ENCODE data around the gene SMAD7. TPM values are rescaled to one million over a fixed set of nuclear protein-coding genes. Genes with fewer than 3 reads are reported as not detected.
"Not testable (repeated sequence)": the region's sequence is repeated elsewhere in the genome, so short reads cannot be mapped to it uniquely, and the experiment has no call there.

The SMAD7 gene
- total and polyA plus RNA-seq, 9 donors = 9.1 to 16.8 (median 13.2) TPM

DNA sequence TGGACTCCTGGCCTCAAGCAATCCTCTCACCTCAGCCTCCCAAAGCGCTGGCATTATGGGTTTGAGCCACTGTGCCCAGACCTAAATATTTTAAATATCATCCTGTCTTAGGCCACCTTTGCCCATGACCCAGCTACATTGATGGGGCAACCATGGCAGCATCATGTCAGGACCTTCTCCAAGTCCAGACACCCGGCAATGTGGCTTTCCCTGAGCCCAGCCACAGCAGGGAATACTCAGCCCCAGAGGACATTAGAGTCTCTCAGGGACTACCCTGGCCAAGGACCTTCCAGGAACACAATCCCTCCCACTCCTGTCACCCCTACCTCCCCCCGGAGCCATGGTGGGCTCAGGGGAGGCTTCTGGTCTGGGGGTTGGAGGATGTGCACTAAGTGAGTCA lies 72.8 kb downstream of the SMAD7 start:
- no peaks in the 10 kb centered on the region for H3K36me3 ChIP-seq (ENCODE audit: control insufficient read depth, insufficient read depth, low read length)
- no peak for DNase-seq
- no peak overlapping the region for H3K4me3 ChIP-seq (ENCODE audit: low read length)
- H3K4me1 ChIP-seq (ENCODE audit: control insufficient read depth, insufficient read depth, low read length) = peaks cover 18% of the 10 kb centered on the region
- peaks cover 4% of the 10 kb centered on the region for H3K9me3 ChIP-seq (replicated peaks; ENCODE audit: control insufficient read depth, low read depth, low read length)
- peaks cover 7% of the 10 kb centered on the region for H3K27me3 ChIP-seq (ENCODE audit: control insufficient read depth, insufficient read depth, low read length)
- 100% methylated on average over 2 of the region's 3 CpGs for WGBS (ENCODE audit: insufficient coverage)
- no peak overlapping the region for H3K27ac ChIP-seq (ENCODE audit: low read length)

GRCh38 chr18:48876590-48876989 lies 74.2 kb downstream of the SMAD7 start:
- no peak overlapping the region for H3K4me3 ChIP-seq (ENCODE audit: low read length)
- H3K27ac ChIP-seq (ENCODE audit: low read length) = no peak overlapping the region
- no peak for DNase-seq
- peaks cover 7% of the 10 kb centered on the region for H3K27me3 ChIP-seq (ENCODE audit: control insufficient read depth, insufficient read depth, low read length)
- no peaks in the 10 kb centered on the region for H3K36me3 ChIP-seq (ENCODE audit: control insufficient read depth, insufficient read depth, low read length)
- no CpG with 5 or more reads among the region's 6 CpGs for WGBS (ENCODE audit: insufficient coverage)
- H3K9me3 ChIP-seq (replicated peaks; ENCODE audit: control insufficient read depth, low read depth, low read length) = peaks cover 4% of the 10 kb centered on the region
- peaks cover 18% of the 10 kb centered on the region for H3K4me1 ChIP-seq (ENCODE audit: control insufficient read depth, insufficient read depth, low read length)

- DNase-seq = no peak
Observed at GRCh38 chr18:48875942-48876511, 74.7 kb downstream of the SMAD7 start.

GRCh38 chr18:48875314-48875941 lies 75.3 kb downstream of the SMAD7 start:
- Histone ChIP-seq H3K4me3 (ENCODE audit: low read length) (no peak overlapping the region), H3K4me1 (ENCODE audit: control insufficient read depth, insufficient read depth, low read length) (peaks cover 18% of the 10 kb centered on the region), H3K27me3 (ENCODE audit: control insufficient read depth, insufficient read depth, low read length) (peaks cover 7% of the 10 kb centered on the region), H3K27ac (ENCODE audit: low read length) (no peak overlapping the region), H3K9me3 (replicated peaks; ENCODE audit: control insufficient read depth, low read depth, low read length) (no peaks in the 10 kb centered on the region), H3K36me3 (ENCODE audit: control insufficient read depth, insufficient read depth, low read length) (no peaks in the 10 kb centered on the region)
- DNase-seq = no peak
- 82% methylated on average over 15 of the region's 18 CpGs for WGBS (ENCODE audit: insufficient coverage)

More at GRCh38 chr18:48875942-48876511, 74.7 kb downstream of the SMAD7 start:
- H3K9me3 ChIP-seq (replicated peaks; ENCODE audit: control insufficient read depth, low read depth, low read length) = peaks cover 2% of the 10 kb centered on the region
- peaks cover 7% of the 10 kb centered on the region for H3K27me3 ChIP-seq (ENCODE audit: control insufficient read depth, insufficient read depth, low read length)
- no peaks in the 10 kb centered on the region for H3K36me3 ChIP-seq (ENCODE audit: control insufficient read depth, insufficient read depth, low read length)
- peaks cover 18% of the 10 kb centered on the region for H3K4me1 ChIP-seq (ENCODE audit: control insufficient read depth, insufficient read depth, low read length)
- H3K4me3 ChIP-seq (ENCODE audit: low read length) = no peak overlapping the region
- WGBS (ENCODE audit: insufficient coverage) = 38% methylated on average over 14 of the region's 15 CpGs
- no peak overlapping the region for H3K27ac ChIP-seq (ENCODE audit: low read length)

DNA sequence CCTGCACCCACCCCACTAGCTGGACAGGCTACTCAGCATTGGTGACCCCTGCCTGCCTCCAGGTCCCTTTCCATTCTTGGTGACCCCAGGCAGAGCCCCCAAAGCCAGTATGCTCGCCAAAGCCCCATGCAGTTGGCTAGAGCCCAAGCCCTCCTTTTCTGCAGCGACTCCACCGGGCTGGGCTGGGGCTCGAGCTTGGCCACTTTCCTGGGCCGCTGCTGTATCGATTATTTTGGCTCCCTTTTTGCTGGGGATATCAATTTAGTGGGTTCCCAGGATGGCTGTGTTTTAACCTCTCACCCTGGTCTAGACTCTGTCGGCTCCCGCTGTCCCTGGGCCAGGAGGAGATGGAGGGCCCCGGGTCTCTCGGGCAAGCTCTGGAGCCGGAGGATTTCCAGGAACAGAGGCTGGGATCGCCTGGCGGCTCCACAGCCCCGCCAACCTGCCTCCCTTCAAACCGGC lies 76.0 kb downstream of the SMAD7 start:
- no peak for DNase-seq
- Histone ChIP-seq H3K36me3 (ENCODE audit: control insufficient read depth, insufficient read depth, low read length) (no peaks in the 10 kb centered on the region), H3K27ac (ENCODE audit: low read length) (no peak overlapping the region), H3K9me3 (replicated peaks; ENCODE audit: control insufficient read depth, low read depth, low read length) (no peaks in the 10 kb centered on the region), H3K27me3 (ENCODE audit: control insufficient read depth, insufficient read depth, low read length) (peaks cover 7% of the 10 kb centered on the region), H3K4me1 (ENCODE audit: control insufficient read depth, insufficient read depth, low read length) (peaks cover 18% of the 10 kb centered on the region), H3K4me3 (ENCODE audit: low read length) (no peak overlapping the region)
- WGBS (ENCODE audit: insufficient coverage) = 47% methylated on average over 14 of the region's 15 CpGs

GRCh38 chr18:48874233-48874632 lies 76.5 kb downstream of the SMAD7 start:
- DNase-seq = no peak
- H3K4me3 ChIP-seq (ENCODE audit: low read length) = no peak overlapping the region
- H3K27ac ChIP-seq (ENCODE audit: low read length) = no peak overlapping the region
- 59% methylated on average over 4 of the region's 5 CpGs for WGBS (ENCODE audit: insufficient coverage)
- H3K9me3 ChIP-seq (replicated peaks; ENCODE audit: control insufficient read depth, low read depth, low read length) = no peaks in the 10 kb centered on the region
- H3K4me1 ChIP-seq (ENCODE audit: control insufficient read depth, insufficient read depth, low read length) = peaks cover 18% of the 10 kb centered on the region
- peaks cover 6% of the 10 kb centered on the region for H3K27me3 ChIP-seq (ENCODE audit: control insufficient read depth, insufficient read depth, low read length)
- H3K36me3 ChIP-seq (ENCODE audit: control insufficient read depth, insufficient read depth, low read length) = no peaks in the 10 kb centered on the region

DNA sequence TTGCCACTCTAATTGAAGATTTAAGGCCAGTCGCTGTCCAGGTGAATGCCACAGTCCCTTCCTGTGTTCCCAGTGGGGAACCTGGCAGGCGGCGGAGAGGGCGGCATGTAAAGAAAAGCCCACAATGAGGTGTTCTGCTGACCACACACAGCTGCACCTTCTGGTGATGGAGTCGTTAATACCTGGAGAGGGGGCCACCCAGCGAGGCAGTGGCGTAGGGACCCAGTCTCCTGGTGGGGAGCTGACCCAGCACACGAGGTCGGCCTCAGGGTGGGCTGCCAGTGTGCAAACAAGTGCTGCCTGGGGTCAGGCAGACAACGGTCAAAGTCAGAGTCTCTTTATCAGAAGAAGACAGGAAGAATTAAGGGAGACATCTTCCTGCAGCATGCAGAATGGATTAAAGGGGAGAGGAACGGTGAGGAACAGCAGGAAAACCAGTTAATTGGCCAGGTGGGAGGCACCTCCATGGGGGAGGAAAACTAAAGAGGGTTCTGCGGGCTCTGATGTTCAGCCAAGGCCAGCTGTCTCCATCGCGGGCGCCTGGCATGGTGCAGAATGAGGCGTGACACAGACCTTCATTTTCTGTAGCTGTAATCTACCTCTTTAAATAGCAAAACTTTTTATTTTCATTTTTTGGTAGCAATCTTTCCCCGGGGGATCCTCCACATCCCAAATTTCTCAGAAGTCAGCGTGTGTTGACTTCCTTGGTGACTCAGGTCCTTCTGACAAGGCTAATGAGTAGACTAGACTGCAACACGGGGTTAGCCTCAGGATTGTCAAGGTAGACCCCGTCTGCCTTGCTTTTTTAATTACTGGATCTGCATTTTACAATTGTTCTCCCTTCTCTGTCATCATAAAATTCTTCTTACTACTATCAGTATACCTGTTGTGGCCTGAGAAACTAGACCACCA lies 78.3 kb downstream of the SMAD7 start:
- WGBS (ENCODE audit: insufficient coverage) = 66% methylated on average over 13 of the region's 20 CpGs
- Histone ChIP-seq H3K4me1 (ENCODE audit: control insufficient read depth, insufficient read depth, low read length) (peaks cover 19% of the 10 kb centered on the region), H3K36me3 (ENCODE audit: control insufficient read depth, insufficient read depth, low read length) (no peaks in the 10 kb centered on the region), H3K27ac (ENCODE audit: low read length) (no peak overlapping the region), H3K9me3 (replicated peaks; ENCODE audit: control insufficient read depth, low read depth, low read length) (no peaks in the 10 kb centered on the region), H3K27me3 (ENCODE audit: control insufficient read depth, insufficient read depth, low read length) (peaks cover 3% of the 10 kb centered on the region), H3K4me3 (ENCODE audit: low read length) (no peak overlapping the region)
- no peak for DNase-seq

GRCh38 chr18:48871391-48872166 lies 79.2 kb downstream of the SMAD7 start:
- Histone ChIP-seq H3K36me3 (ENCODE audit: control insufficient read depth, insufficient read depth, low read length) (no peaks in the 10 kb centered on the region), H3K27ac (ENCODE audit: low read length) (no peak overlapping the region), H3K9me3 (replicated peaks; ENCODE audit: control insufficient read depth, low read depth, low read length) (no peaks in the 10 kb centered on the region), H3K4me1 (ENCODE audit: control insufficient read depth, insufficient read depth, low read length) (peaks cover 25% of the 10 kb centered on the region), H3K27me3 (ENCODE audit: control insufficient read depth, insufficient read depth, low read length) (peaks cover 3% of the 10 kb centered on the region), H3K4me3 (ENCODE audit: low read length) (no peak overlapping the region)
- no peak for DNase-seq
- WGBS (ENCODE audit: insufficient coverage) = 81% methylated on average over 10 of the region's 23 CpGs

DNA sequence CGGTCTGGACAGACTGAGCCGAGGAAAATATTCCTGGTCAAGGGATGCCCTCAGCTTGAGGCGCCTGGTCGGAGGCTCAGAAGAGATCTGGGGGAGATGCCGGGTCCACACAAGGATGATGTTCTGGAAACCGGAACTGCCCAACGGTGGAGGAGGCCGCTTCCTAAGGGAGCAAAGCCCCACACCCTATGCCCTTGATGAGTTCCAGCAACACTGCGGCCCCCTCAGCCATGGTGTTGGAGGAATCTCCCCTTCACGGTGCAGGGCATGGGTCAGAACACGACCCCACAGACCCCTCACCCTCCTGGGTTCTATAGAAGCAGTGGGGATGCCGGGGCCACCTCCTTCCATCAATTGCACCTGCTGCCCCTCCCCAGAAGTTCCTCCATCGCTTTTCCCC lies 79.8 kb downstream of the SMAD7 start:
- 83% methylated on average over 3 of the region's 13 CpGs for WGBS (ENCODE audit: insufficient coverage)
- H3K4me1 ChIP-seq (ENCODE audit: control insufficient read depth, insufficient read depth, low read length) = peaks cover 25% of the 10 kb centered on the region
- not testable (repeated sequence) for H3K27me3 ChIP-seq (ENCODE audit: control insufficient read depth, insufficient read depth, low read length); H3K27ac ChIP-seq (ENCODE audit: low read length); H3K9me3 ChIP-seq (replicated peaks; ENCODE audit: control insufficient read depth, low read depth, low read length); DNase-seq; H3K36me3 ChIP-seq (ENCODE audit: control insufficient read depth, insufficient read depth, low read length); H3K4me3 ChIP-seq (ENCODE audit: low read length)

Measured in muscle of leg (tissue), 11 donors.